PC-3 (cell line): Measurements from ENCODE around the gene HNRNPDL. TPM values are rescaled to one million over a fixed set of nuclear protein-coding genes. Genes with fewer than 3 reads are reported as not detected.

Experiments used
- ATAC-seq: fragments of 200-7000 bp; cut with Tn5 transposase; 2 replicates; pipeline ENCODE4 v1.9.1; 2020; ENCODE audit warnings: mild to moderate bottlenecking, moderate library complexity
- BruUV-seq: library from RNA; stranded (reverse); fragments of 400-500 nt; replicated peaks from 2 replicates; lab custom pipeline; 2021; lab: Mats Ljungman, UMichigan
- CTCF ChIA-PET: fragments of 300-600 bp; sonication (Branson Sonifier 250); formaldehyde crosslinking; loops from one replicate; lab custom pipeline; 2022; ENCODE audit warnings: antibody characterized with exemption; lab: Charles Lee
- POLR2A ChIA-PET: fragments of 300-600 bp; sonication (Branson Sonifier 250); formaldehyde crosslinking; loops from one replicate; lab custom pipeline; 2022; ENCODE audit warnings: antibody characterized with exemption; ENCODE audit not compliant: unreplicated experiment; lab: Charles Lee
- DNase-seq: peaks from one replicate; pipeline ENCODE4 v3.0.0-alpha.2; 2015
- H2AFZ ChIP-seq: fragments of 300-600 bp; sonication (generic); 2 replicates; pipeline ENCODE4 v1.6.0; 2016; ENCODE audit warnings: antibody characterized with exemption, low read length
- H3F3A ChIP-seq: fragments of 300-600 bp; sonication (generic); one replicate; pipeline ENCODE4 v1.6.0; 2017; ENCODE audit warnings: antibody characterized with exemption, low read length, control low read depth, mild to moderate bottlenecking; ENCODE audit not compliant: unreplicated experiment
- H3K27ac ChIP-seq: fragments of 300-600 bp; sonication (generic); 2 replicates; pipeline ENCODE4 v1.5.1; 2016; ENCODE audit warnings: mild to moderate bottlenecking, low read length
- H3K27me3 ChIP-seq: fragments of 300-600 bp; sonication (generic); 2 replicates; pipeline ENCODE4 v1.6.1; 2016; ENCODE audit warnings: low read length, mixed read lengths
- H3K36me3 ChIP-seq: fragments of 300-600 bp; sonication (generic); 2 replicates; pipeline ENCODE4 v1.6.1; 2016; ENCODE audit warnings: low read depth, mixed run types, low read length, mixed read lengths
- H3K4me1 ChIP-seq: fragments of 300-600 bp; sonication (generic); 2 replicates; pipeline ENCODE4 v1.5.1; 2016; ENCODE audit warnings: low read length; ENCODE audit not compliant: insufficient read depth
- H3K4me2 ChIP-seq: fragments of 300-600 bp; sonication (generic); 2 replicates; pipeline ENCODE4 v1.6.0; 2016; ENCODE audit warnings: low read length
- H3K4me3 ChIP-seq: fragments of 300-600 bp; sonication (generic); 2 replicates; pipeline ENCODE4 v1.5.1; 2016; ENCODE audit warnings: mild to moderate bottlenecking, low read length, mixed read lengths
- H3K79me2 ChIP-seq: fragments of 300-600 bp; sonication (generic); 2 replicates; pipeline ENCODE4 v1.6.1; 2017; ENCODE audit warnings: low read length, mixed read lengths
- H3K9ac ChIP-seq: fragments of 300-600 bp; sonication (generic); 2 replicates; pipeline ENCODE4 v1.6.0; 2016; ENCODE audit warnings: mild to moderate bottlenecking, low read length
- H3K9me2 ChIP-seq: fragments of 300-600 bp; sonication (generic); replicated peaks from 2 replicates; pipeline ENCODE4 v1.6.1; 2016; ENCODE audit warnings: mixed run types, low read length, mixed read lengths
- H3K9me3 ChIP-seq: fragments of 300-600 bp; sonication (generic); 2 replicates; pipeline ENCODE4 v1.6.1; 2016; ENCODE audit warnings: low read length, mixed read lengths
- H4K20me1 ChIP-seq: fragments of 300-600 bp; sonication (generic); 2 replicates; pipeline ENCODE4 v1.6.1; 2016; ENCODE audit warnings: low read length, mixed read lengths
- EZH2 ChIP-seq: fragments of 300-600 bp; sonication (generic); IDR thresholded peaks from one replicate; pipeline ENCODE4 v1.6.1; 2017; ENCODE audit warnings: antibody characterized with exemption, mild to moderate bottlenecking, low read length; ENCODE audit not compliant: unreplicated experiment
- EZH2phosphoT487 ChIP-seq: fragments of 300-600 bp; sonication (generic); IDR thresholded peaks from 2 replicates; pipeline ENCODE4 v1.6.1; 2018; ENCODE audit warnings: mild to moderate bottlenecking, antibody characterized with exemption, low read length, borderline replicate concordance
- intact Hi-C: fragments of 100-400 bp; cut with micrococcal nuclease; formaldehyde crosslinking; loops from 2 replicates; pipeline ENCODE4 v1.9.0; 2023
- total RNA-seq: library from RNA; depleted of rRNA; stranded (reverse); fragments of >200 nt; gene quantifications from 2 replicates; pipeline ENCODE4 v1.2.3, GENCODE V29; 2014
- TF ChIP-seq, protein P1 (sequence below): fragments of 300-600 bp; sonication (generic); conservative IDR thresholded peaks from 2 replicates; pipeline ENCODE4 v1.5.1; 2017; ENCODE audit warnings: antibody characterized with exemption, low read depth, mild to moderate bottlenecking, low read length

HNRNPDL gene
- total RNA-seq, 1 experiment from 2014 or later = 207 TPM

DNA sequence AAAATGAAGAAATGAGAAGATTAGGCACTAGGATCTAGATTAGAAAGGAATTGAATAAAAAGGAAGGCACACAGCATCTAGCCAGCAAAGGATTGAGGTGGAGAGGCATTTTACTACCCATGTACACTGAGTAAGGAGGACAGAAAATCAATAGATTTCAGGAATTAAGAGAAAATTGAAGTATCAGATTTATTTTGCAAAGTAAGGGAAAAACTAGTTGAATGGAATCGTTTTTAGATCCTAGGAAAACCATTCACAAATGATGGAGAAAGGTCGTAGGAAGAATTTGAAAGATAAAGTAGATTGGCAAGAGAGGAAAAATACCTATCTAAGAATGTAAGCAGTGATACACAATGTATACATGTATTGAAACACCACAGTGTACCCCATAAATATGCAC lies 31.4 kb upstream of the HNRNPDL start:
- BruUV-seq = no TSS peak
- H2AFZ ChIP-seq = no peak overlapping the region
- intact Hi-C loops = loop anchor here (1.0 to 2.0 kb wide), 3 partner anchors 87 to 341 kb away; no protein-coding TSS in a partner anchor
- no peaks in the 10 kb centered on the region; the same call in 1 of the 2 replicates for H3K36me3 ChIP-seq
- POLR2A ChIA-PET = no interaction called here
- H3K4me3 ChIP-seq = no peak overlapping the region
- no peak for ATAC-seq
- H3K4me2 ChIP-seq = no peak overlapping the region
- DNase-seq = no peak
- H3F3A ChIP-seq = no peaks in the 10 kb centered on the region
- no peaks in the 10 kb centered on the region for H4K20me1 ChIP-seq
- H3K4me1 ChIP-seq = no peaks in the 10 kb centered on the region
- no peaks in the 10 kb centered on the region for H3K9me3 ChIP-seq
- no peaks in the 10 kb centered on the region for H3K79me2 ChIP-seq
- CTCF ChIA-PET = interaction anchor here (0.6 to 1.1 kb wide), 2 partner anchors 277 to 380 kb away, joined by 5 to 9 read pairs; no protein-coding TSS in a partner anchor
- no peaks in the 10 kb centered on the region for H3K27me3 ChIP-seq
- H3K9ac ChIP-seq = no peak overlapping the region
- H3K9me2 ChIP-seq = no peaks in the 10 kb centered on the region
- TF ChIP-seq EZH2 (no peak), EZH2phosphoT487 (no peak)
- TF ChIP-seq, protein P1, sequence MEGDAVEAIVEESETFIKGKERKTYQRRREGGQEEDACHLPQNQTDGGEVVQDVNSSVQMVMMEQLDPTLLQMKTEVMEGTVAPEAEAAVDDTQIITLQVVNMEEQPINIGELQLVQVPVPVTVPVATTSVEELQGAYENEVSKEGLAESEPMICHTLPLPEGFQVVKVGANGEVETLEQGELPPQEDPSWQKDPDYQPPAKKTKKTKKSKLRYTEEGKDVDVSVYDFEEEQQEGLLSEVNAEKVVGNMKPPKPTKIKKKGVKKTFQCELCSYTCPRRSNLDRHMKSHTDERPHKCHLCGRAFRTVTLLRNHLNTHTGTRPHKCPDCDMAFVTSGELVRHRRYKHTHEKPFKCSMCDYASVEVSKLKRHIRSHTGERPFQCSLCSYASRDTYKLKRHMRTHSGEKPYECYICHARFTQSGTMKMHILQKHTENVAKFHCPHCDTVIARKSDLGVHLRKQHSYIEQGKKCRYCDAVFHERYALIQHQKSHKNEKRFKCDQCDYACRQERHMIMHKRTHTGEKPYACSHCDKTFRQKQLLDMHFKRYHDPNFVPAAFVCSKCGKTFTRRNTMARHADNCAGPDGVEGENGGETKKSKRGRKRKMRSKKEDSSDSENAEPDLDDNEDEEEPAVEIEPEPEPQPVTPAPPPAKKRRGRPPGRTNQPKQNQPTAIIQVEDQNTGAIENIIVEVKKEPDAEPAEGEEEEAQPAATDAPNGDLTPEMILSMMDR = no peak
- H3K27ac ChIP-seq = no peak overlapping the region

DNA sequence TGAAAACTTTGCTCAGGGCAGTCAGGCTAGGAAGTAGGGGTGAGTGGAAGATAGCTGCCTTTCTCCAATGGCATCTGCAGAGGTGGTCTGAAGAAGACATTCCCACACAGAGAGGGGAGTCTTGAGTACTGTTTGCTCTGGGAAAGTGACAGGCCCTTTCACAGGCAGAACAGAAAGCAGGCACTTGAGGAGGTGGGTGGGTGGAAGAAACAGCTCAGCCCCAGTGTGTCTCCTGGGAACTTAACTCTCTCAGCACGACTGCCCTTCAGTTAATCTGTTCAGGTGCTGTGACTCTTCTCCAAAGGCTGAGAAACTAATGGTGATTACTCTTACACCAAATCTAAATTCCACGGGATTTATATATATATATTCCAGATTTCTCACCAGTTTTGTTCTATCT lies 28.5 kb upstream of the HNRNPDL start:
- H3K9me2 ChIP-seq = no peaks in the 10 kb centered on the region
- no peaks in the 10 kb centered on the region for H3F3A ChIP-seq
- no peak overlapping the region for H3K27ac ChIP-seq
- no peaks in the 10 kb centered on the region for H3K9me3 ChIP-seq
- no peaks in the 10 kb centered on the region for H3K79me2 ChIP-seq
- no peaks in the 10 kb centered on the region for H3K4me1 ChIP-seq
- no peaks in the 10 kb centered on the region for H3K27me3 ChIP-seq
- no peaks in the 10 kb centered on the region; the same call in 1 of the 2 replicates for H3K36me3 ChIP-seq
- ChIA-PET CTCF (interaction anchor here (0.6 kb wide), 1 partner anchor 327 kb away, joined by 4 read pairs; no protein-coding TSS in a partner anchor), POLR2A (no interaction called here)
- no peak overlapping the region for H3K9ac ChIP-seq
- H3K4me3 ChIP-seq = no peak overlapping the region
- no peak overlapping the region for H3K4me2 ChIP-seq
- no peak overlapping the region for H2AFZ ChIP-seq
- BruUV-seq = no TSS peak
- intact Hi-C loops = no loop called here
- DNase-seq (no peak), ATAC-seq (no peak)
- no peaks in the 10 kb centered on the region for H4K20me1 ChIP-seq
- TF ChIP-seq, protein P1 = no peak
- no peak for TF ChIP-seq EZH2phosphoT487
- no peak for TF ChIP-seq EZH2

DNA sequence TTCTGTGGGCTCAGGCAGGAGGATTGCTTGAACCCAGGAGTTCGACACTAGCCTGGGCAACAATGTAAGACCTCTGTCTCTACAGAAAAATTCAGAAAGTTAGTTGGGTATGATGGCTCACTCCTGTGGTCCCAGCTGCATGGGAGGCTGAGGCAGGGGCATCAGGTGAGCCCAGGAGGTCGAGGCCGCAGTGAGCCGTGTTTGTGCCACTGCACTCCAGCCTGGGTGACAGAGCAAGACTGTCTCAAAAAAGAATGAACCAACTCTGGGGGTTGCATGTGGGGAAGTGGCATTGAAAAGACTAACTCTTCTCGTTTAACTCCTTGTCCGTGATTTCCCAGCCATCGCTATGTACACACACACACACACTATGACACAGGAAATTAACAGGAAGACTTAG lies 27.0 kb upstream of the HNRNPDL start:
- H3K79me2 ChIP-seq = no peaks in the 10 kb centered on the region
- H3K36me3 ChIP-seq = no peaks in the 10 kb centered on the region; the same call in 1 of the 2 replicates
- CTCF ChIA-PET = no interaction called here
- DNase-seq (no peak), ATAC-seq (no peak)
- H3K9me2 ChIP-seq = no peaks in the 10 kb centered on the region
- BruUV-seq = no TSS peak
- no peaks in the 10 kb centered on the region for H3K27me3 ChIP-seq
- H3F3A ChIP-seq = no peaks in the 10 kb centered on the region
- no peak overlapping the region for H3K9ac ChIP-seq
- H3K4me1 ChIP-seq = no peaks in the 10 kb centered on the region
- POLR2A ChIA-PET = no interaction called here
- H2AFZ ChIP-seq = no peak overlapping the region
- intact Hi-C loops = no loop called here
- no peak overlapping the region for H3K27ac ChIP-seq
- no peak overlapping the region for H3K4me2 ChIP-seq
- H3K4me3 ChIP-seq = no peak overlapping the region
- H3K9me3 ChIP-seq = no peaks in the 10 kb centered on the region
- no peaks in the 10 kb centered on the region for H4K20me1 ChIP-seq
- TF ChIP-seq EZH2 = no peak
- no peak for TF ChIP-seq EZH2phosphoT487
